K562 (cell line): ENCODE data around the gene ITPR2. TPM values are rescaled to one million over a fixed set of nuclear protein-coding genes. Genes with fewer than 3 reads are reported as not detected.

Experiments
- ATAC-seq: fragments of 200-7000 bp; cut with Tn5 transposase; 3 replicates; pipeline ENCODE4 v1.9.1; 2020; ENCODE audit warnings: moderate library complexity
- BruUV-seq: library from RNA; stranded (reverse); fragments of 400-500 nt; replicated peaks from 2 replicates; lab custom pipeline; 2021; lab: Mats Ljungman, UMichigan
- CTCF ChIA-PET: fragments of 300-600 bp; formaldehyde crosslinking; extraction: SDS; loops from one replicate; lab custom pipeline; 2021; ENCODE audit warnings: low intra/inter-chr PET ratio; lab: Yijun Ruan, JAX
- POLR2A ChIA-PET: fragments of 300-600, 350-650 bp; sonication (Branson Sonifier 250); formaldehyde crosslinking; extraction: SDS; loops from one replicate; lab custom pipeline; 2021; ENCODE audit warnings: antibody characterized with exemption, inconsistent platforms; lab: Yijun Ruan, JAX
- DNase-seq, 4 experiments: peaks; one replicate each; pipeline versions ENCODE4 v3.0.0 to v3.0.0-alpha.2; 2011 to 2018; ENCODE audit warnings: low spot score in 3 of 4, mixed read lengths in 3 of 4; ENCODE audit errors: extremely low read depth in 1 of 4
- FAIRE-seq: peaks from 2 replicates; lab custom pipeline; 2011; peaks lifted over from hg19 to GRCh38; lab: Jason Lieb, UNC
- H2AFZ ChIP-seq: 2 replicates; pipeline ENCODE4 v1.6.0; 2011; ENCODE audit warnings: low read depth, low read length, control low read depth, inconsistent platforms
- H3K27ac ChIP-seq: fragments of 200-600 bp; 3 replicates; pipeline ENCODE4 v1.8.0; 2011; ENCODE audit warnings: low read depth, mild to moderate bottlenecking, control low read depth, inconsistent platforms, low read length, moderate library complexity, mixed read lengths; ENCODE audit errors: extremely low read depth
- H3K27me3 ChIP-seq, 2 experiments: fragments of 300-600 bp in 1 of 2; 2 replicates in 1 of 2; 3 replicates in 1 of 2; pipeline versions ENCODE4 v1.6.0 to v1.8.0; 2011; ENCODE audit warnings: inconsistent platforms in 2 of 2, low read length in 2 of 2, mild to moderate bottlenecking in 1 of 2, mixed read lengths in 1 of 2, moderate library complexity in 1 of 2; ENCODE audit not compliant: control insufficient read depth in 2 of 2, insufficient read depth in 2 of 2
- H3K36me3 ChIP-seq: fragments of 300-600 bp; 3 replicates; pipeline ENCODE4 v1.8.0; 2011; ENCODE audit warnings: mild to moderate bottlenecking, low read length, inconsistent platforms; ENCODE audit not compliant: control insufficient read depth, insufficient read depth
- H3K4me1 ChIP-seq, 2 experiments: fragments of 200-600 bp in 1 of 2; replicated peaks in 1 of 2; 2 replicates in 1 of 2; 3 replicates in 1 of 2; pipeline versions ENCODE4 v1.5.1 to v1.8.0; 2011; ENCODE audit warnings: inconsistent platforms in 2 of 2, low read length in 2 of 2, mild to moderate bottlenecking in 1 of 2, mixed read lengths in 1 of 2, moderate library complexity in 1 of 2; ENCODE audit not compliant: control insufficient read depth in 2 of 2, insufficient read depth in 2 of 2
- H3K4me2 ChIP-seq: 2 replicates; pipeline ENCODE4 v1.6.1; 2011; ENCODE audit warnings: low read length, control low read depth, inconsistent platforms, mixed read lengths; ENCODE audit not compliant: insufficient read depth
- H3K4me3 ChIP-seq: fragments of 200-600 bp; sonication (generic), shearing (Covaris generic); 2 replicates; pipeline ENCODE4 v1.5.1; 2016; ENCODE audit warnings: control low read depth, inconsistent platforms
- H3K79me2 ChIP-seq: fragments of 200-600 bp; 3 replicates; pipeline ENCODE4 v1.8.0; 2011; ENCODE audit warnings: low read length, inconsistent platforms; ENCODE audit not compliant: control insufficient read depth, insufficient read depth
- H3K9ac ChIP-seq, 2 experiments: 2 replicates each; pipeline versions ENCODE4 v1.6.0 to v1.6.1; 2011; ENCODE audit warnings: low read depth in 2 of 2, low read length in 2 of 2, control low read depth in 1 of 2, inconsistent platforms in 1 of 2, mild to moderate bottlenecking in 1 of 2, mixed read lengths in 1 of 2; ENCODE audit not compliant: insufficient read depth in 1 of 2
- H3K9me1 ChIP-seq: one replicate; pipeline ENCODE4 v1.6.0; 2011; ENCODE audit warnings: inconsistent platforms, mild to moderate bottlenecking, low read length, moderate library complexity; ENCODE audit not compliant: control insufficient read depth, insufficient read depth
- H3K9me3 ChIP-seq: replicated peaks from 2 replicates; pipeline ENCODE4 v1.5.1; 2011; ENCODE audit warnings: low read depth, low read length, inconsistent platforms; ENCODE audit not compliant: control insufficient read depth, insufficient read depth
- H4K20me1 ChIP-seq: replicated peaks from 2 replicates; pipeline ENCODE4 v1.6.1; 2011; ENCODE audit warnings: low read length, inconsistent platforms, mixed read lengths; ENCODE audit not compliant: control insufficient read depth, insufficient read depth
- BRCA1 ChIP-seq, 2 experiments: fragments of 450-650 bp in 1 of 2; sonication (generic) in 1 of 2; formaldehyde crosslinking in 1 of 2; IDR thresholded peaks; 2 replicates each; pipeline versions ENCODE4 v1.5.0 to v1.6.1; 2017 to 2020; ENCODE audit warnings: mild to moderate bottlenecking in 1 of 2, missing genetic modification reagents in 1 of 2
- CSDE1 ChIP-seq, 2 experiments: fragments of 450-650 bp; IDR thresholded peaks; 2 replicates each; pipeline ENCODE4 v1.6.1; 2016; ENCODE audit warnings: mild to moderate bottlenecking in 1 of 2
- CTBP1 ChIP-seq: fragments of 450-650 bp; IDR thresholded peaks from 2 replicates; pipeline ENCODE4 v1.6.1; 2016; ENCODE audit warnings: borderline replicate concordance
- DACH1 ChIP-seq: fragments of 450-650 bp; IDR thresholded peaks from 2 replicates; pipeline ENCODE4 v1.6.1; 2018; ENCODE audit not compliant: partially characterized antibody
- HBP1 ChIP-seq: fragments of 450-650 bp; formaldehyde crosslinking; IDR thresholded peaks from 2 replicates; pipeline ENCODE4 v1.4.0; 2022; ENCODE audit warnings: missing genetic modification characterization
- HDAC8 ChIP-seq: fragments of 450-650 bp; IDR thresholded peaks from 2 replicates; pipeline ENCODE4 v1.6.1; 2016; ENCODE audit warnings: mild to moderate bottlenecking, missing genetic modification characterization, moderate library complexity, missing compliant biosample characterization
- MYBL2 ChIP-seq, 2 experiments: fragments of 450-650 bp in 1 of 2; sonication (generic) in 1 of 2; formaldehyde crosslinking in 1 of 2; IDR thresholded peaks; 2 replicates each; pipeline versions ENCODE4 v1.6.1 to v1.8.1; 2017 to 2022; ENCODE audit warnings: borderline replicate concordance in 1 of 2, inconsistent platforms in 1 of 2, low read depth in 1 of 2, mild to moderate bottlenecking in 1 of 2, missing genetic modification reagents in 1 of 2, moderate library complexity in 1 of 2
- PHF8 ChIP-seq: fragments of 200-600 bp; sonication (generic); IDR thresholded peaks from 2 replicates; pipeline ENCODE4 v1.6.1; 2012; ENCODE audit warnings: mixed run types, mild to moderate bottlenecking, inconsistent platforms, low read length, moderate library complexity, borderline replicate concordance
- PTRF ChIP-seq: fragments of 450-650 bp; IDR thresholded peaks from 2 replicates; pipeline ENCODE4 v1.6.1; 2016; ENCODE audit warnings: mild to moderate bottlenecking, missing genetic modification characterization, missing compliant biosample characterization
- RBM14 ChIP-seq: fragments of 200-400 bp; formaldehyde crosslinking; IDR thresholded peaks from 2 replicates; pipeline ENCODE4 v1.6.1; 2018; ENCODE audit warnings: low read depth, mild to moderate bottlenecking, low read length, moderate library complexity, borderline replicate concordance; ENCODE audit not compliant: insufficient read depth
- SMAD3 ChIP-seq: fragments of 450-650 bp; formaldehyde crosslinking; conservative IDR thresholded peaks from 2 replicates; pipeline ENCODE4 v1.4.0; 2020; ENCODE audit warnings: mild to moderate bottlenecking
- SNIP1 ChIP-seq: fragments of 450-650 bp; IDR thresholded peaks from 2 replicates; pipeline ENCODE4 v1.7.1; 2017; ENCODE audit warnings: low read depth, mild to moderate bottlenecking
- SNRNP70 ChIP-seq: fragments of 200-400 bp; formaldehyde crosslinking; optimal IDR thresholded peaks from 2 replicates; pipeline ENCODE3; 2017; ENCODE audit warnings: low read depth, low read length
- SRSF7 ChIP-seq: fragments of 200-400 bp; formaldehyde crosslinking; optimal IDR thresholded peaks from 2 replicates; pipeline ENCODE3; 2017; ENCODE audit warnings: mild to moderate bottlenecking, low read depth, low read length
- ZBTB5 ChIP-seq: fragments of 450-650 bp; IDR thresholded peaks from 2 replicates; pipeline ENCODE4 v1.6.1; 2017; ENCODE audit warnings: antibody characterized with exemption
- ZC3H4 ChIP-seq: sonication (generic); formaldehyde crosslinking; IDR thresholded peaks from 2 replicates; pipeline ENCODE4 v1.9.0; 2021; ENCODE audit warnings: missing genetic modification reagents, borderline replicate concordance
- ZNF41 ChIP-seq: fragments of 250-450 bp; sonication (Bioruptor Pico); conservative IDR thresholded peaks from 2 replicates; pipeline ENCODE4 v1.4.0; 2020; ENCODE audit warnings: mild to moderate bottlenecking
- ZNF740 ChIP-seq, 3 experiments: fragments of 200-800 bp in 1 of 3; sonication (Bioruptor generic) in 1 of 3; sonication (generic) in 1 of 3; formaldehyde crosslinking in 1 of 3; IDR thresholded peaks; 2 replicates each; pipeline versions ENCODE4 v1.6.1 to v1.8.0; 2016 to 2022; ENCODE audit warnings: mild to moderate bottlenecking in 2 of 3, missing compliant biosample characterization in 2 of 3, missing genetic modification characterization in 2 of 3, missing genetic modification reagents in 1 of 3
- WGBS: fragments of 100-300 bp; shearing (Covaris generic); methylation state at CpG from one replicate; pipeline ENCODE4 v1.1.6; 2016; ENCODE audit warnings: low coverage, mixed read lengths; ENCODE audit not compliant: insufficient coverage; ENCODE audit errors: missing lambda C conversion rate; 5-methylcytosine and 5-hydroxymethylcytosine counted together
- in situ Hi-C: fragments of 300-500 bp; cut with MboI; formaldehyde crosslinking; loops from 4 replicates; pipeline ENCODE4 v1.15.0; 2018; ENCODE audit warnings: inconsistent platforms, mixed read lengths
- intact Hi-C: fragments of 100-400 bp; cut with micrococcal nuclease; formaldehyde crosslinking; loops from 2 replicates; pipeline ENCODE4 v1.14.2; 2022
- polyA plus RNA-seq, 8 experiments: library from polyadenylated mRNA; depleted of rRNA in 4 of 8; stranded (reverse) in 5 of 8; unstranded in 3 of 8; fragments of >200 nt; fragmentation: Nextera tagmentation in 2 of 8; fragmentation: Illumina TruSeq in 1 of 8; extraction: Ambion mirVana in 2 of 8; extraction: Trizol in 1 of 8; gene quantifications; 2 replicates each; pipeline versions ENCODE4 v1.2.1 to v1.2.3, GENCODE V29; 2011 to 2014; ENCODE audit warnings: inconsistent platforms in 1 of 8, missing spikeins in 1 of 8
- total RNA-seq, 7 experiments: library from RNA; depleted of rRNA in 6 of 7; stranded (reverse); fragments of >200 nt in 6 of 7; fragmentation: Illumina TruSeq in 2 of 7; extraction: Trizol in 2 of 7; gene quantifications; 2 replicates each; pipeline versions ENCODE4 v1.2.1 to v1.2.3, GENCODE V29; 2011 to 2021; ENCODE audit warnings: low replicate concordance in 1 of 7

ITPR2 gene
- total and polyA plus RNA-seq, 9 of the 15 experiments (the other 6 are each of a cell fraction or from before 2014, with no cell fraction given): 0.21 to 3.3 (median 0.95) TPM

GRCh38 chr12:26777236-26777635 is 55.8 kb downstream of the ITPR2 start:
- Histone ChIP-seq H2AFZ (no peak overlapping the region), H3K4me1 (no peaks in the 10 kb centered on the region), H3K4me2 (no peak overlapping the region), H3K4me3 (no peak overlapping the region), H3K36me3 (no peaks in the 10 kb centered on the region), H3K9me3 (no peaks in the 10 kb centered on the region), H3K9ac (no peak overlapping the region), H3K27ac (no peak overlapping the region), H3K9me1 (no peaks in the 10 kb centered on the region), H3K79me2 (no peaks in the 10 kb centered on the region), H4K20me1 (no peaks in the 10 kb centered on the region), H3K27me3 (no peaks in the 10 kb centered on the region)
- no TSS peak for BruUV-seq
- no peak for ATAC-seq
- TF ChIP-seq SRSF7 (no peak), ZC3H4 (no peak), HDAC8 (tag) (no peak), ZNF740 (CRISPR knock-in tag; IDR thresholded peaks at IDR 0.05) (no peak), ZNF740 (tag; IDR thresholded peaks at IDR 0.05) (no peak), ZNF41 (CRISPR knock-in tag) (no peak), CTBP1 (no peak), ZBTB5 (no peak), BRCA1 (IDR thresholded peaks at IDR 0.05) (no peak), BRCA1 (CRISPR knock-in tag; IDR thresholded peaks at IDR 0.05) (no peak), CSDE1 (IDR thresholded peaks at IDR 0.05) (no peak), PTRF (no peak), RBM14 (no peak), SNIP1 (no peak), MYBL2 (IDR thresholded peaks at IDR 0.05; ENCODE audit: low read depth) (no peak), MYBL2 (CRISPR knock-in tag; IDR thresholded peaks at IDR 0.05; ENCODE audit: borderline replicate concordance) (no peak), HBP1 (CRISPR knock-in tag) (no peak), SMAD3 (CRISPR knock-in tag) (no peak), DACH1 (no peak), PHF8 (no peak), SNRNP70 (no peak)
- in situ Hi-C loops: no loop called here
- ChIA-PET POLR2A (interaction anchor here (1.8 kb wide), 1 partner anchor 12 kb away, joined by 4 read pairs; no protein-coding TSS in a partner anchor), CTCF (no interaction called here)
- no peak for DNase-seq
- FAIRE-seq: no peak
- intact Hi-C loops: no loop called here
- 0% methylated on average over 3 of the region's 3 CpGs for WGBS
